Colonic mucosa (tissue), 4 donors: ENCODE results near the gene GRIN1. TPM values are rescaled to one million over a fixed set of nuclear protein-coding genes. Genes with fewer than 3 reads are reported as not detected.

Experiments used
- DNase-seq: peaks from one replicate; pipeline ENCODE4 v3.0.0-alpha.2; 2020
- H3K27ac ChIP-seq: fragments of 200-600 bp; one replicate; pipeline ENCODE4 v1.8.0; 2021
- H3K27me3 ChIP-seq: fragments of 200-600 bp; one replicate; pipeline ENCODE4 v1.8.0; 2021
- H3K36me3 ChIP-seq: fragments of 200-600 bp; one replicate; pipeline ENCODE4 v1.8.0; 2021
- H3K4me1 ChIP-seq: fragments of 200-600 bp; one replicate; pipeline ENCODE4 v1.8.0; 2021; ENCODE audit warnings: mild to moderate bottlenecking
- H3K4me3 ChIP-seq: fragments of 200-600 bp; one replicate; pipeline ENCODE4 v1.8.0; 2021
- H3K9ac ChIP-seq, 2 donors: one replicate each; pipeline ENCODE4 v1.7.0; 2013; ENCODE audit warnings: control low read depth in 2 of 2, low read depth in 2 of 2, low read length in 2 of 2
- H3K9me3 ChIP-seq: fragments of 200-600 bp; one replicate; pipeline ENCODE4 v1.8.0; 2021
- intact Hi-C: fragments of 100-400 bp; cut with DNase I; formaldehyde crosslinking; loops from one replicate; pipeline ENCODE4 v1.14.1; 2022
- total RNA-seq, 2 donors: library from RNA; stranded (reverse); fragmentation: NEBNext Ultra II Directional in 1 of 2; extraction: Animal tissue kit (Norgen Biotek cat#: 25700) in 1 of 2; gene quantifications; one replicate each; pipeline ENCODE4 v1.2.1, GENCODE V29; 2021
- TF ChIP-seq, protein P1 (sequence below): fragments of 200-600 bp; IDR thresholded peaks from one replicate; pipeline ENCODE4 v1.8.0; 2022; ENCODE audit warnings: antibody characterized with exemption, mild to moderate bottlenecking
- donor health status: healthy.
- donor health status: DM: no; HTN: no; CAD: no.
- donor health status: DM: no; HTN: no; CAD: no.

Gene GRIN1
- total RNA-seq, 2 donors from 2014 or later, result 0.47 to 0.93 TPM

DNA sequence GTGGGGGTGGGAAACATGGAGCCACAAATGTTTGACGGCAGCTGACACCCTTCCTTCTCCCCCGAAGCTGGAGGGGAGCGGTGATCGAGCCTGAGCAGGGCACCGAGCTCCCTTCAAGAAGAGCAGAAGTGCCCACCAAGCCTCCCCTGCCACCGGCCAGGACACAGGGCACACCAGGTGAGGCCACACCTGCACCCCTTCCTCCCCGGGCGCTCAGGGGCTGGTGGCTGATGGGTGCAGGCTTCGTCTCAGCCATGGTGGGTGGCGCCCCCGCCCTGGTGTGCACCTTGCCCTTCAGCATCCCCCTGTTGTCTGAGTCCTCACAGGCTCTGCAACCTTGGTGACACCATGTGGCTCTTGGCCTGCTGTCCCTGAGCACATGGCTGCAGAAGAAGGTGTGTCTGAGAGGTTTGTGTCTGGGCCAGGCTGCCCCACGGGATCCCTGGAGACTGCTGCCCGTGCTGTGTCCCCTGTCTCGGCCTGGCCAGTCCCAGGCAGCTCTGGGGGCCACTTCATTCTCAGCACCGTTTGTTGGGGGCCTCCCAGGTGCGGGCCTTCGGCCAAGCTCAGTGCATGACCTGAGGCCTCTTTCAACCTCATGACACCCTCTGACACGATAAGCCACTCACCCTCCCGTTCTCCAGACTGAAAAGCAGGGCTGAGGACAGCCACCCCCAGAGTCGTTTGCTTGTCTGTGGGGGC is 41.0 kb upstream of the GRIN1 start:
- no peak overlapping the region for H3K27ac ChIP-seq
- H3K27me3 ChIP-seq, result no peaks in the 10 kb centered on the region
- no peaks in the 10 kb centered on the region for H3K36me3 ChIP-seq
- H3K4me3 ChIP-seq, result no peak overlapping the region
- H3K4me1 ChIP-seq, result no peaks in the 10 kb centered on the region
- intact Hi-C loops, result no loop called here
- no peaks in the 10 kb centered on the region for H3K9me3 ChIP-seq
- H3K9ac ChIP-seq, result no peak overlapping the region
- TF ChIP-seq, protein P1, sequence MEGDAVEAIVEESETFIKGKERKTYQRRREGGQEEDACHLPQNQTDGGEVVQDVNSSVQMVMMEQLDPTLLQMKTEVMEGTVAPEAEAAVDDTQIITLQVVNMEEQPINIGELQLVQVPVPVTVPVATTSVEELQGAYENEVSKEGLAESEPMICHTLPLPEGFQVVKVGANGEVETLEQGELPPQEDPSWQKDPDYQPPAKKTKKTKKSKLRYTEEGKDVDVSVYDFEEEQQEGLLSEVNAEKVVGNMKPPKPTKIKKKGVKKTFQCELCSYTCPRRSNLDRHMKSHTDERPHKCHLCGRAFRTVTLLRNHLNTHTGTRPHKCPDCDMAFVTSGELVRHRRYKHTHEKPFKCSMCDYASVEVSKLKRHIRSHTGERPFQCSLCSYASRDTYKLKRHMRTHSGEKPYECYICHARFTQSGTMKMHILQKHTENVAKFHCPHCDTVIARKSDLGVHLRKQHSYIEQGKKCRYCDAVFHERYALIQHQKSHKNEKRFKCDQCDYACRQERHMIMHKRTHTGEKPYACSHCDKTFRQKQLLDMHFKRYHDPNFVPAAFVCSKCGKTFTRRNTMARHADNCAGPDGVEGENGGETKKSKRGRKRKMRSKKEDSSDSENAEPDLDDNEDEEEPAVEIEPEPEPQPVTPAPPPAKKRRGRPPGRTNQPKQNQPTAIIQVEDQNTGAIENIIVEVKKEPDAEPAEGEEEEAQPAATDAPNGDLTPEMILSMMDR, result no peak
- DNase-seq, result no peak

GRCh38 chr9:137099231-137099630 is 39.7 kb upstream of the GRIN1 start:
- intact Hi-C loops, result no loop called here
- Histone ChIP-seq H3K4me1 (no peaks in the 10 kb centered on the region), H3K27ac (no peak overlapping the region), H3K27me3 (no peaks in the 10 kb centered on the region), H3K36me3 (no peaks in the 10 kb centered on the region), H3K9ac (no peak overlapping the region), H3K9me3 (no peaks in the 10 kb centered on the region), H3K4me3 (no peak overlapping the region)
- TF ChIP-seq, protein P1, result no peak
- no peak for DNase-seq

- Histone ChIP-seq H3K27ac (no peak overlapping the region), H3K4me3 (no peak overlapping the region), H3K4me1 (no peaks in the 10 kb centered on the region), H3K9ac (no peak overlapping the region), H3K27me3 (no peaks in the 10 kb centered on the region), H3K9me3 (no peaks in the 10 kb centered on the region), H3K36me3 (no peaks in the 10 kb centered on the region)
- intact Hi-C loops, result no loop called here
- no peak for DNase-seq
- TF ChIP-seq, protein P1, result no peak
Measured at GRCh38 chr9:137103206-137103999, 35.6 kb upstream of the GRIN1 start.

GRCh38 chr9:137105814-137106661 is 32.9 kb upstream of the GRIN1 start:
- no peak overlapping the region for H3K4me3 ChIP-seq
- H3K9me3 ChIP-seq, result no peaks in the 10 kb centered on the region
- H3K36me3 ChIP-seq, result no peaks in the 10 kb centered on the region
- TF ChIP-seq, protein P1, result no peak
- H3K4me1 ChIP-seq, result no peaks in the 10 kb centered on the region
- H3K27me3 ChIP-seq, result no peaks in the 10 kb centered on the region
- H3K9ac ChIP-seq, result no peak overlapping the region
- intact Hi-C loops, result no loop called here
- DNase-seq, result no peak
- no peak overlapping the region for H3K27ac ChIP-seq

- Histone ChIP-seq H3K36me3 (no peaks in the 10 kb centered on the region), H3K4me3 (no peak overlapping the region), H3K27ac (no peak overlapping the region), H3K4me1 (no peaks in the 10 kb centered on the region), H3K27me3 (no peaks in the 10 kb centered on the region), H3K9me3 (no peaks in the 10 kb centered on the region), H3K9ac (no peak overlapping the region)
- TF ChIP-seq, protein P1, result no peak
- intact Hi-C loops, result no loop called here
- no peak for DNase-seq
Measured at GRCh38 chr9:137106662-137107250, 32.2 kb upstream of the GRIN1 start.
